Iris pigment epithelial cell (primary cell): ENCODE data around the gene PDZRN3.
A peak's percentile ranks its signal among the peaks of the same experiment; 100 is the strongest.
"Not testable (repeated sequence)": the region's sequence is repeated elsewhere in the genome, so short reads cannot be mapped to it uniquely, and the experiment has no call there.

ENCODE experiments used
- DNase-seq: peaks from one replicate; pipeline ENCODE4 v3.0.0-alpha.2; 2011; ENCODE audit warnings: low read depth

PDZRN3 gene

DNA sequence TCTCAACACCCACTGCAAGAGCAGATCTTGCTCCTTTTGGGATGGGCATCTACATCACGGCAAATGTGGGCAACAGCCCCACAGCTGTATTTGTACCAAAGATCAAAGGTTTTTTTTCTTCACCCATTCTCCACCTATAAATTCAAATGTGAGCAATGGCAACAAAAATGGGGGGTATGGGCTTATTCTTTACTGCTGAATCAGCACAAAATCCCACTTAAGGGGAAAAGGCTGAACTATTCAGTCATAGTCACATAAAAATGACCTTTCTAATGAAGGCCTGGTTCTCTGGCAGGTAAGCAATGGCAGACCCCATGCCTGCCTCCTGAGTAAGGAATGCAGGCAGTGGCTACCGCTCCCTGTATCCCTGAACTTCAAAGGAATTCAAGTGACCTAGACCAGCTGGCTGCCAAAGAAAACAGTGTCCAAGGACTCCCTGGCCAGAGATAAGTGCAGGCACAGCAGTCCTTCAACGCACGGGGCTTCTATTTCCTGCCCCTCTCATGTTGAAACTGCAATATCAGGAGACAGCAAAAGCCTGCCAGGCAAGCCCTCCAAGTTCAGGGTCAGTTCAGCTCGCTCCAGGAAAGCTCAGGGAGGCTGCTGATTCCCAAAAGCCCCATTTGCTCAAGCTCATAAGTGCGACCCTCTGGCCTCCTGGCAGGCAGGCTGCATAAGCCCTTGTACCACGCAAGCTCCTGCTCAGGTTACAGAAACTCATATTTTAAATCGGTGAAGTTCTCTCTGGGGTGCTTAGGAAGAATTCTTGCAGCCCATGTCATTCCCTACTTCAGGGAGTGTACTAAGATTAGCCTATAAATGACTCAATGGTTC is 134.1 kb downstream of the PDZRN3 start:
- DNase-seq, result peak; percentile 34

DNA sequence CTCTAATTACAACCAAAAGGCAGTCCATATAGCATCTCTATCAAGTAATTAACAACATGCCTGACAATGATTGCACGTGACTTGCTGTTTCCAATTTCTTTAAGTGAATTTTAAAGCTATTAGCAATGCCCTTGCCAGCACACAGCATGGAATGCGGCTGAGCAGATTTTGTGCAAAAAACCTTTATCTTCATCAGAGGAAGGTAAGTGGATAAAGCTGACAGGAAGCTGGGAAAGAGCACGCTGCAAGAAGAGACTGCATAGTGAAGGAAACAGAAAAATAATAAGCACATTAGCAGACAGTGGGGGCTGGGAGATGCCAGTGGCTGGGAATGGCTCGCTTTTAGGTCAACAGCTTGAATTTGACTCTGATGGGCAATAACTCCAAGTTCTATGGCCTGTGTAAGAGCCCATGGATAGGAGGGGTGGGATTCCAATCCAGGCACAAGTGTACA is 138.8 kb downstream of the PDZRN3 start:
- no peak for DNase-seq

DNA sequence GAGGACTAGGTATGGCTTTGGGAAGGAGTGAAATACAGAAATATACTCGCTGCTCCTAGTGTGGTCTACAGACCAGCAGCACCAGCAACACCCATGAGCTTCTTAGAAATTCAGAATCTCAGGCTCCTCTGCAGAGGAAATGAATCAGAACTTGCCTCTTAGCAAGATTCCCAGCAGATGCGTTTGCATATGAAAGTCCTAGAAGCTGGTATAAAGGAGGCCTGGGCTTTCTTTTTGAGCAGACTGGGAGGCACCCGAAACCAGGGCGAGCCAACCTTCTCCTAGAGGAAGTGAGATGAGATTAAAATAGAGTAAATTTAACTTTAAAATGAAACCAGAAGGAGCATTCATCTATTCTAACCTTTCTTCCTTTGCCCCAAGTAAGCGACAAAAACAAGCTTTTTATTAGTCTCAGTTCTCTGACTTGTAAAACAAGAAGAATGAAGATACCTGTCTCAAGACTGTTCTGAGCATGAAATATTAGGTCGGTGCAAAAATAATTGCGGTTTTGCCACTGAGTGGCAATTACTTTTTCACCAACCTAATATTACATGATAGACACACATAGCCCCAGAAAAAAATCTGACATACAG is 140.0 kb downstream of the PDZRN3 start:
- no peak for DNase-seq

DNA sequence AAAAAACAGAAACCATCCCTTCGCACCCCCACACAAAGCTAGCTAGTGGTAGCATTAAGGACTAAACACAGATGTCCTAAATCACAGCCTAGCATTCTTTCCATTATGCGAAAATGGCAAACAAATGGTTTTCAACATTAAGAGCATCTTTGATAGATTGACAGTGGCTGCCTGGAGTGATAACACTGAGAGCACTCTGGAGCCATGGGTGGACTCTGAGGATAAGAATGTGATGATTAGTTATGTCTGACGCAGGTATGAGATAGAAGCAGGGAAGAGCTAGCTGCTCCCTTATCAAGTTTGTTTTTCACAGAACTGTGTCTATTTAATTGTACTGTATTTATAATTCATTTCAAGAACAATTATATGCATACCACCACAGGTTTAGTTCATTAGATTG is 142.9 kb downstream of the PDZRN3 start:
- no peak for DNase-seq

DNA sequence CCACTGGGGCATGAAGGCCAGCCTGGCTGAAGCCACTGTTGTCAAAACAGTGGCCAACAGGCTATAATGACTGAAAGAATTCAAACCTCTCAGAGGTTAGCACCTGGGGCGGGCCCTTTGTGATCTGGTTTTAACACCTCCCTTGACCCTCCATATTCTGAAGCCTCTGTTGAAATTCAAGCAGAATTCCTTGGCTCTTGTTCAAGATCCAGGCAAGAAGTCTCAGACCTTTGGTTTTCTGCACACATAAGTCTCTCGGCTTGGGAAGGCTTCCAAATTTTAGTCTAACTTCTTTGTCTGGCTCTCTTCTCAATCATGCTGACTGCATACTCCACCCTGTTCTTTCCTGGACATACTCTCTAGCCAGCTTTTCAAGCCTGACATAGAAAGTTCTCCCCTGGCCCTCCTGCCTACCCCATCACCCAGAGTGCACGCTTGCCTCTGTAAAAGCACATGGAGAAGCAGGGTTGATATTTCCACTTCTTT is 144.5 kb downstream of the PDZRN3 start:
- DNase-seq, result no peak

DNA sequence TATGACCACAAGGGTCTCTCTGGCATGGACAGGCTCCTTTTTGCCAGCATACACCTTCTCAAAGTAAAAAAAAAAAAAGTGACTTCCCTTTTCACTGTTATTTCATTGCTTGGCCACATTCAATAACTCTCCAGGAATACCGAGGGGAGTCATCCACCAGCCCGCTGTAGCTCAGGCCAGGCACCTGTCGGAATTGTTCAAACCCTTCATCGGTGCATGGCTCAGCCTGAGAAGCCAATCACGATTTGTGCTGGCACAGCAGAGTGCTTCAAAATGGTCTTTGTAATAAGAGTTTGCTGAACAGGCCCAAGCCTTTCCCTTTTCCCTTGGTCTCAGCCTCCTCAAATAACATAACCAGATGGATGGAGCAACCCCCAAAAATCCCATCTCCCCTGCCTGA is 145.4 kb downstream of the PDZRN3 start:
- no peak for DNase-seq

DNA sequence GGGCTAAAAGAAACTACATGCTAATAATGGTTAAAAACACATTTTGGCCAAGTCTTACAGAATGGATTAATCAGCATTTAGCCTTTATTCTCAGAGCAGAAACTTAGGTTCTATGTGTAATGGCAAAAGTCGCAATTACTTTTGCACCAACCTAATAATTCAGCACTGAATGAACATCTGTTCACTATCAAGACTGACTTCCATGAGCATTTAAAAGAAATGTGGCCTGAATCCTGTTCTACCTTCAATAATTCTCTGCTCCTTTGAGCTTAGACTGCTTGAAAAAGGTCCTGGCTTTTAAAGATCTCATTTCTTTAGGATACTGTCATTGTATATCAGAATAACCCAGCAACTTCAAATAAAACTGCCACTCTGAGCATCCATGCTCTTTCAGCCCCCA is 145.9 kb downstream of the PDZRN3 start:
- no peak for DNase-seq

DNA sequence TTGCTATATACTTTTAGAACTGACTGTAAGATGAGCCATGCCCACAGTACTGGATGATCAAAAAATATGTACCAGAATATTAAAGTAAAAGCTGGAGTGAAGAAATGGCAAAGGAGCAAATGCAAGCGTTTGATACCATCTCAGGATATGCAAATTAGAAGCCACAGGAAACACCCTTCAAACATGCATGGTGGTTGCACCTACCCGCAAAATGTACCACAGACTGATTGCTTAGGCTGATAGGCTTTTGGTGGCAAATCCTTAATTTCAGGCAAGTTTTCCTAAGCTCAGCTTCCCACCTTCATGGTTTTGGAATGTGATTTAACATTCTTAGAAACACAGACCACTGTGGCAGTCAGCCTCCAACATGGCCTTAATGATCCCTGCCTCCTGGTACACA is 149.0 kb downstream of the PDZRN3 start:
- no peak for DNase-seq

DNA sequence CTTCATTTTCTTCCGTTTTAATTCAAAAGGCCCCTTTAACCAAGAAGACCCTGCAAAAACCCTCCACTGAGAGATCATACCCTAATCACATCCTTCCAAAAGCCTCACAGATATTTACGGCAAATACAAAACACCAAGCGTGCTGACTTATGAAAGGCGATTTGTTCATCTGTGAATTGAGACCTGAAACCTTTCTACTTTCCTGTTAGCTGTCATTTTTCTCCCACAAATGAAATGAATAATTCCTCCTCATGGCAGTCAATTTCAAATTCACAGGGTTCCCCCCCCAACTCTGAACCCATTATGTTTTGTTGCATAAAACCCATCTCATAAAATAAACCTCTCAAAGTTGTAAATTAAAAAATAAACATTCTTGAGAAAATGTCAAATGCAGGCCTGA is 149.6 kb downstream of the PDZRN3 start:
- no peak for DNase-seq

DNA sequence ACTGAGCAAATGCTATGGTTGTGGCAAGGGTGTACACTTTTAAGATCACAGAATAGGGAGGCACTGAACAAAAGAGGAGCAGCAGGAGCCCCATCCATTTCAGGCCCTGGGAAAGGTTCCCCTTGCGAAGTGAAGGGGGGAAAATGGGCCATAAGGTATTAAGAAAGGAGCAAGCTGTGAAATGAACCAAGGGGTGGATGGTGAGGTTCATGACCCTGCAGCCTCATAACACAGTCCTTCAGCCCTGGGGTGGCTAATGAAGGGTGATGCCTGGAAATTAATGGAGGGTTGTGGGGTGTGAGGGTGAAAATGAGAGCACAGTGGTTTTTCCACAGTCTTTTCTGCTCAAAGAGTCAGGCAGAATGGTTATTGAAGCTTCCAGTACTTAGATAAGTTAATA is 150.1 kb downstream of the PDZRN3 start:
- DNase-seq, result no peak

DNA sequence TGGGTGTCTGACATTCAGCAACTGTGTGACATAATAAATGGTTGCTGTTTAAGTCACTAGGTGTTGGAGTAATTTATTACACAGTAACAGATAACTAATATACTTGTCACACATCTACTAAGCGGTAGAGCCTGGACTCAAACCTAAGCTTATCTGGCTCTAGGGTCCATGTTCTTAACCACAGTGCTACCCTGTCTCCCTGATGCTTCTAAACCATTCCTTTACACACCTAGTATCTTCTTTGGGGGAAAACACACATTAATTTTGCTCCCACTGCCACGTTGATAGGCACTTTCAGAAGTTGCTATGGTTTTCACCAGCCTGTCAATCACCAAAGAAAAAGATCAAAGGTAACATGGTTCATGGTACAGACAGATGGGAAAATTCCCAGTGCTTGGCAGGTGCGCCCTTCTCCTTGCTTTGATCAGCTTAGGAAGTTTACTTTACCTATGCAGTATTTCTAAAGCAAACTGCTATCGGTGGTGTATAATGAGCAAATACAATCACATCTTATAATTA is 150.8 kb downstream of the PDZRN3 start:
- no peak for DNase-seq

DNA sequence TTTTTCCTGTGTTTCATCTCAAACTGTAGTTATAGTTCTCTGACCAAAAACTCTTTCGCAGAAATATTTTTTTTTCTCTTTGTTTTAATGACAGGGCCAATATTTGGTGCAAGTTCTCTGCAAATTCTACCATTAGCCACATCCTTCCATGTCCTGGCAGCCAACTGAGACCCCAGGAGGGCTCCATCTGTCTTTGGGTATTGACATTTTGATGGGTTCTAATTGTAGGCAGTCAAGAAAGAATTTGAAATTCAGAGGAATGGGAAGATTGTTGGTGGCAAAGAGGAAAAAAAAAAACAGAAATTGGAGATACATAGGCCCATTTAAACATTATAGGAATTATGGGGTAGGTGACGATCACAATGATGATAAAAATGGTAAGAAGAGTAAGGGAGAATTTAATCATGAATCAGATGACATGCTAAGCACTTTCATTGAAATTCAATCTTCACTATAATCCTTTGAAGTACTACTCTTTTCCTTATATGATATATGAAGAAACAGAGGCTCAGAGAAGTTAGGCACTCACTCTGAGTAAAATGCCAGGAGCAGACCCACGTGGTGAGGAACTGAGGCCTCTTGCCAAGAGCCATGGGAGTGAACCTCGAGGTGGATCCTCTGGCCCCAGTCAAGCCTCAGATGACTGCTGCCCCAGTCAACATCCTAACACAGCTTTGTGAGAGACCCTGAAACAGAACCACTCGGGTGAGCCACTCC is 151.4 kb downstream of the PDZRN3 start:
- DNase-seq, result no peak

DNA sequence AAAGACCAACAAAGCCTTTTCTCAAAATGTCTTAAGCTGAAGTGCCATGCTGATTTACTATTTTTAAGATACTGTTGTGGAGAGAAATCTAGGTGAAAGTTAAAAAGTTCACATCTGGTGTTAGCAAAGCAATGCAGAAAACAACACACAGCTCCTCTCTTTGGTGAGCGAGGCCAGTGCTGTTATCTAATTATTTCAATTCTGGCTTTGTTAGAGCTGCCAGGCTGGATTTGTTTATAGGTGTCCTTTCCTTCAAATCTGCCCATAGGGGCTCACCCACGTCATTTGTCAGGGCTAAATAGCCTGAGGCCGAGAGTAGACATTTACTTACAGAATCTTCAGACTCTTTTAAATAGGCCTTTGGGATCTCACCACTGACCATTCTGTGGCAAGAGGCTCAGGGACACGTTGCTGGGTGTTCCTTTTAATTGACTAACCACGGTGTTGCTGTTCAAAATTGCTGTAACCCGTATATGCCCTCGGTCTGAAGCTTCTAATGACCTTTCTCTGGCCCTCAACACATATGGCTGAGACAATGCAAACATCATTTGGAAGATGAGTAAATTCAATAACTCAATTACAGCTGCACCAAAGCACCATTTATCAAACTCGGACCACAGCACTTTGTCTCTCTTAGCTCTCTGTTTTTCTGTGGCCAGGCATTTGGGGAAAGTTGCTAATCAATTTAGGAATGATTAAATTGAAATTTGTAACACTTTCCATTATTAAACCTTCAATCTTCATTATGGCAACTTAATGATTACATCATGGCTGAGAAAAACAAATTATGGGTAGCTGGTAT is 152.6 kb downstream of the PDZRN3 start:
- DNase-seq, result no peak

DNA sequence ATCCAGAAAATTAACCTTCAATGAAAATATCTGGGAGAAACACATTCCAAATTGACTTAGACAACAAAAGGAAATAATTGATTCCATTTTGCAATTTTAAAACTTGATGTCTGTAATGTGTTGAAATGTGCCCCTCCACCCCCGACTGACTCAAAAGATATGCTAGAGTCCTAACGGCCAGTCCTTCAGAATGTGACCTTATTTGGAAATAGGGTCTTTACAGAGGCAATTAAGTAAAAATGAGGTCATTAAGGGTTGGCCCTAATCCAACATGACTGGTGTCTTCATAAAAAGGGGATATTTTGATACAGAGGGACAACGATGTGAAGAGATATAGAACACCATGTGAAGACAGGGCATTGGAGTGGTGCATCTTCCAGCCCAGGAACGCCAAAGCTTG is 153.9 kb downstream of the PDZRN3 start:
- no peak for DNase-seq

DNA sequence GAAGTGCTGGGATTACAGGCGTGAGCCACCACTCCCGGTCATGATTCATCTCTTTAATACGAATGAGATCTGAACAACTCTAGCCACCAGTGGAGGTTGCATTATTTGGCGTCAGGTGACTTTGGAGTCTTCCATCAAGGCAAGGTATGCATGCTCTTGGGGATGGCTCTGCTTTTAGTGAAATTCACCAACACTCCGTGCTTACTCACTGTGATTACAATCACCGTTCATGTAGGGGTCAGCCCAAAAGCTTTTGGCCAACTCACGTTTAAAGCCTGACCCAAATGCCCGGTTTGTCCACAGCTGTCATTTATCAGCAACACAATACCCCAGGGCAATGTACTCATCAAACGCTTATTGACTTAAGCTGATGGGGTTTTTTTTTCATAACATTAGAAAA is 155.4 kb downstream of the PDZRN3 start:
- DNase-seq, result no peak

DNA sequence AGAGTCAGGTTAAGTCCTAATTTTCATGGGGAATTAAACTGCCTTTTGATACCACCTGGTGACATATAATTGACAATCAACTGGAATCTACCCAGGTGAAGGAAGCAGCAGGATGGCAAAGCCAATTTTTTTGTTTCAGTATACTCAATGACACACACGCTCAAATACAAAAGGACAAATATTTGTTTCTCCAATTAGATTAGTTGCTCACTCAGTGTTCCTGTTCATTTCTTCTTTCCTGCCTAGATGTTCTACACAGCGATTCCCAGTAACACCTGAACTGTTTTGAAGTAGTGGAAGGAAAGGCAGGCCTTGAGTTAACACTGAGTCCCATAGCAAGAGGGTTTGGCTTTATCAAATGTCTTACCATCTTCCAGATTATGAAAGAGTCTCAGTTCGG is 157.5 kb downstream of the PDZRN3 start:
- DNase-seq, result no peak

DNA sequence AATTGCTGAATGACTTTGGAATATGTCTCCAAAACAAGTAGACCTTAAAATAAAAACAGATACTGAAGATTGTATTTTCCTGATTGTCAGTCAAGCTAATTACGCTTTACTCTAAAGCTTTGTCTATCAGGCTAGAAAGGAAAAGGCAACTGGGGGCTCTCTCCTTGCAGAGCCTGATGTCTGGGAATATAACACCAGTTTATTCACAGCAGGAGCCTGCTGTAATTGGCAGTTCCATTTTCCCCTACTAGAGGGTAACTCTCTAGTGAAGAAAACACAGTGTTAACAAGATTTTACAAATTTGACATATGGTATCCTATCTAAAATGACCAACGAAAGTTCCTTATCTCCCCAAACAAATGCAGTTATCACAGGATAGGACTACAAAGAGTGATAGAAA is 158.8 kb downstream of the PDZRN3 start:
- DNase-seq, result no peak

DNA sequence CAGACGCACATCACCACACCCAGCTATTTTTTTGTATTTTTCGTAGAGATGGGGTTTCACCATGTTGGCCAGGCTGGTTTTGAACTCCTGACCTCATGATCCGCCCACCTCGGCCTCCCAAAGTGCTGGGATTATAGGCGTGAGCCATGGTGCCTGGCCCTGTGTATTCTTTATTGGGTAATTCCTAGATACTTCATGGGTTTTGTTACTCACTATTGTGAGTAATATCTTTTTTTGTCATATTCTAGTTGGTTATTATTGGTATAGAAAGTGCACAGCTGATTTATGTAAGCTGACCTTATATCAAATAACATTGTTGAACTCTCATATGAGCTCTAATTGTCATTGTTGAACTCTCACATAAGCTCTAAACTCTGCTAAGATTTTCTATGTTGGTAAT is 160.6 kb downstream of the PDZRN3 start:
- not testable (repeated sequence) for DNase-seq

DNA sequence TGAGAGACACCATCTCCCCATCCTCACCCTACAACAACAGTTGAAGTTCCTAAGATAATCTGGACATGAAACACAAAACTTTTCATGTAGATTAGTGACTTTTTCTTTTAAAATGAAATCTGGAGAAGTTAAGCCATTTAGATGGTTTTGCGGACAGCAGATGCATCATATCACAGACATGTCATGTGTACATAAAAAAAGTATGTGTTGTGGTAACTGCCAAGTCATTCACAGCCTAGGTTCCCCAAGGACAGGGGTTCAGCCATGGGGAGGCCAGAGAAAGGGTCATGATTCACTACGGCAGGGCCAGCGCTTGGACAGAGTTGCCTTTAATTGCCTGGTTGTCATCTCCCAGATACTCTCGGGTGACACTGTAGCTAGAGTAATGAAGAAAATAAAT is 163.2 kb downstream of the PDZRN3 start:
- no peak for DNase-seq

DNA sequence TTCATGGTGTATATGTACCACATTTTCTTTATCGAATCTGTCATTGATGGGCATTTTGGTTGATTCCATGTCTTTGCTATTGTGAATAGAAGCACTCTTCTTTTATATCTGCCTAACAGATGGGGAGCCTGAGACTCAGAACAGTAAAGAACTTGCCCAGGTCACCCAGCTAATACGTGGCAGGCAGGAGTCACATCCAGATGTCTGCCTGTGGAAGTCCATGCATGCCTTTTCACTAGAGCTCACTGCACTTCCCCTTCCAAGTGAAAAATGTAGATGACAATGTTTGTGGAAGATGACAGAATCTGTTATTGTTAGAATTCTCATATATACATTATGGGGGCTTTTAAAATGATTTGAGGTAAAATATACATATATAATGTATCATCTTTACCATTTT is 165.0 kb downstream of the PDZRN3 start:
- no peak for DNase-seq

DNA sequence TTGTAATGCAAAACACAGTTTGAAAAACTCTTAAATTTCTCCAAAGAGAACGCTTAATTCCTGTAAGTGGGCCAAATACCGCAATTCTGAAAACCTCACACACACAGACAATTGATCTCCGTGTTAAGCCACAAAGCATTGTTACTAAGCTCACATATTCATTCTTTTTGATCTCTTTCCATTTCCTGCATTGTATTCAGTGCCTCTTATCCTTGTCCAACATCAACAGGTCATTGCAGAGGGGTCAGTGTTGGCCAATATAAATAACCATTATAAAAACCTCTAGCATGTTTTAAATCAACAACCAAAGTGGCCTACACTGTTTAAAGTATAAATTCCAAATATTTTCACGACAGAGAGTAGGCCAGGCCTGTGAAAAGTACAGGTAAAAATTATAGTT is 171.1 kb downstream of the PDZRN3 start:
- no peak for DNase-seq

DNA sequence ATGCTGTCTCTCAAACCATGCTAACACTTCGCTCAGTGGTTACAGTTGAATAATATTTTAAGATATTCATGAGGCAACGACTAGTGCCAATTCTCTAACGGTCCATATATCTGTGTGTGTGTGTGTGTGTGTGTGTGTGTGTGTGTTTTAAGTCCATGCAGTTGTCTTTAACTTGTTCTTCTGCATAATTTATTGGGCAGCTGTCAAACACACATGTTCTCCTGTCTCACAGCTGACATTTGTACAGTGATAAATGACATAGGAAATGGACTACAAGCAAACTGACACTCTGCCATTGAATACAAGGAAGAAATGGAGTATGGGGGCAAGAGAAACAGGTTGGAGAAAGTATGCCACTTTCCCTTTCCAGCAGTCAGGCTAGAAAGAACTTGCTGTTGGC is 172.0 kb downstream of the PDZRN3 start:
- no peak for DNase-seq
